Peyer's patch (tissue), 4 donors: ENCODE results near the gene TRIO.

Experiments
- CTCF ChIP-seq, 6 experiments: fragments of 450-650 bp in 4 of 6; fragments of 200-600 bp in 2 of 6; sonication (generic) in 1 of 6; IDR thresholded peaks; one replicate each; pipeline ENCODE4 v1.5.1; 2017 to 2019; ENCODE audit warnings: antibody characterized with exemption in 6 of 6, mild to moderate bottlenecking in 3 of 6, moderate library complexity in 1 of 6
- POLR2A ChIP-seq, 2 donors: fragments of 450-650 bp; IDR thresholded peaks; one replicate each; pipeline ENCODE4 v1.5.1; 2017; ENCODE audit warnings: antibody characterized with exemption in 2 of 2, mild to moderate bottlenecking in 2 of 2, moderate library complexity in 2 of 2

GRCh38 chr5:14490309-14490711, 347.2 kb downstream of the TRIO start:
- TF ChIP-seq POLR2A (IDR thresholded peaks at IDR 0.05): no peak
- TF ChIP-seq CTCF (IDR thresholded peaks at IDR 0.05): no peak
